ENCODE data around the gene TEKT5.
A peak's percentile ranks its signal among the peaks of the same experiment; 100 is the strongest.
"Not testable (repeated sequence)": the region's sequence is repeated elsewhere in the genome, so short reads cannot be mapped to it uniquely, and the experiment has no call there.

Gene TEKT5

GRCh38 chr16:10684511-10685151 lies 10.1 kb downstream of the TEKT5 start:
- DNase-seq, result no peak

- no peak for DNase-seq
Measured at GRCh38 chr16:10683170-10683569, 11.6 kb downstream of the TEKT5 start.

GRCh38 chr16:10682604-10683003 lies 12.1 kb downstream of the TEKT5 start:
- no peak for DNase-seq

GRCh38 chr16:10681310-10682308 lies 13.1 kb downstream of the TEKT5 start:
- DNase-seq, result no peak

GRCh38 chr16:10679921-10680320 lies 14.8 kb downstream of the TEKT5 start:
- DNase-seq, result no peak

- not testable (repeated sequence) for DNase-seq
Measured at GRCh38 chr16:10679441-10679840, 15.3 kb downstream of the TEKT5 start.

- no peak for DNase-seq
Measured at GRCh38 chr16:10678655-10679054, 16.1 kb downstream of the TEKT5 start.

GRCh38 chr16:10676284-10676683 lies 18.4 kb downstream of the TEKT5 start:
- no peak for DNase-seq

GRCh38 chr16:10675861-10676260 lies 18.9 kb downstream of the TEKT5 start:
- no peak for DNase-seq

- DNase-seq, result no peak
Measured at GRCh38 chr16:10675216-10675615, 19.5 kb downstream of the TEKT5 start.

- no peak for DNase-seq
Measured at GRCh38 chr16:10671729-10672128, 23.0 kb downstream of the TEKT5 start.

GRCh38 chr16:10669791-10670190 lies 24.9 kb downstream of the TEKT5 start:
- no peak for DNase-seq

- peak; percentile 10 to 16 for DNase-seq
Measured at GRCh38 chr16:10668322-10669045, 26.2 kb downstream of the TEKT5 start.

- no peak for DNase-seq
Measured at GRCh38 chr16:10667239-10667638, 27.5 kb downstream of the TEKT5 start.

- DNase-seq, result no peak
Measured at GRCh38 chr16:10666291-10666690, 28.4 kb downstream of the TEKT5 start.

- DNase-seq, result no peak
Measured at GRCh38 chr16:10665166-10665565, 29.6 kb downstream of the TEKT5 start.

- no peak for DNase-seq
Measured at GRCh38 chr16:10664720-10665126, 30.0 kb downstream of the TEKT5 start.

GRCh38 chr16:10663744-10664143 lies 31.0 kb downstream of the TEKT5 start:
- no peak for DNase-seq

- DNase-seq, result no peak
Measured at GRCh38 chr16:10663146-10663545, 31.6 kb downstream of the TEKT5 start.

GRCh38 chr16:10662212-10662611 lies 32.5 kb downstream of the TEKT5 start:
- DNase-seq, result no peak

- no peak for DNase-seq
Measured at GRCh38 chr16:10661737-10662136, 33.0 kb downstream of the TEKT5 start.

- DNase-seq, result no peak
Measured at GRCh38 chr16:10660950-10661635, 33.6 kb downstream of the TEKT5 start.

- DNase-seq, result no peak
Measured at GRCh38 chr16:10658943-10659342, 35.8 kb downstream of the TEKT5 start.

Data from activated CD4-positive, alpha-beta T cell treated with anti-CD3 and anti-CD28 coated beads, Interleukin-2, amount 50 U/mL, for 48 hours (primary cell).